HCT116 (cell line): Measurements from ENCODE around the gene PTPRJ. TPM values are rescaled to one million over a fixed set of nuclear protein-coding genes. Genes with fewer than 3 reads are reported as not detected.

Source experiments
- ATAC-seq: fragments of 200-7000 bp; cut with Tn5 transposase; 2 replicates; pipeline ENCODE4 v1.9.1; 2020; ENCODE audit warnings: mild to moderate bottlenecking, moderate library complexity
- BruUV-seq: library from RNA; stranded (reverse); fragments of 400-500 nt; replicated peaks from 2 replicates; lab custom pipeline; 2021; lab: Mats Ljungman, UMichigan
- CTCF ChIA-PET: fragments of 300-600 bp; sonication (Branson Sonifier 250); formaldehyde crosslinking; loops from one replicate; lab custom pipeline; 2021; ENCODE audit warnings: antibody characterized with exemption; lab: Charles Lee
- POLR2A ChIA-PET: fragments of 300-600, 350-600 bp; sonication (Branson Sonifier 250); formaldehyde crosslinking; loops from one replicate; lab custom pipeline; 2021; ENCODE audit warnings: antibody characterized with exemption; lab: Charles Lee
- RAD21 ChIA-PET, 2 experiments: fragments of 300-600 bp; sonication (Branson Sonifier 250); formaldehyde crosslinking; loops; one replicate each; lab custom pipeline; 2023; ENCODE audit warnings: low total read pairs in 2 of 2; ENCODE audit not compliant: uncharacterized antibody in 2 of 2, unreplicated experiment in 2 of 2, low non-redundant PET in 1 of 2; lab: Charles Lee
- DNase-seq: peaks from one replicate; pipeline ENCODE4 v3.0.0-alpha.2; 2010; ENCODE audit warnings: low read depth, low spot score
- H2AFZ ChIP-seq: fragments of 200-600 bp; shearing (Covaris generic), sonication (generic); 2 replicates; pipeline ENCODE4 v1.6.1; 2017; ENCODE audit warnings: low read depth, mixed run types, mixed read lengths, antibody characterized with exemption, low read length; ENCODE audit not compliant: poor library complexity, severe bottlenecking
- H3K27ac ChIP-seq: 2 replicates; pipeline ENCODE4 v1.5.1; 2012; ENCODE audit warnings: low read depth, low read length
- H3K27me3 ChIP-seq: fragments of 200-600 bp; sonication (generic); 2 replicates; pipeline ENCODE4 v1.6.1; 2016; ENCODE audit warnings: mixed run types, low read length, mixed read lengths; ENCODE audit not compliant: insufficient read depth
- H3K36me3 ChIP-seq, 2 experiments: fragments of 200-500 bp in 1 of 2; fragments of 200-600 bp in 1 of 2; sonication (Bioruptor generic) in 1 of 2; sonication (generic) in 1 of 2; 2 replicates each; pipeline versions ENCODE4 v1.5.1 to v1.6.1; 2014 to 2016; ENCODE audit warnings: low read length in 2 of 2, inconsistent platforms in 1 of 2, mixed read lengths in 1 of 2, mixed run types in 1 of 2; ENCODE audit not compliant: insufficient read depth in 2 of 2, control insufficient read depth in 1 of 2
- H3K4me1 ChIP-seq, 2 experiments: fragments of 200-600 bp in 1 of 2; sonication (generic) in 1 of 2; 2 replicates each; pipeline versions ENCODE4 v1.5.1 to v1.6.1; 2012 to 2017; ENCODE audit warnings: low read length in 2 of 2, inconsistent platforms in 1 of 2, mild to moderate bottlenecking in 1 of 2, mixed read lengths in 1 of 2, mixed run types in 1 of 2, moderate library complexity in 1 of 2; ENCODE audit not compliant: insufficient read depth in 2 of 2, control insufficient read depth in 1 of 2
- H3K4me2 ChIP-seq: fragments of 200-600 bp; sonication (generic); 2 replicates; pipeline ENCODE4 v1.6.1; 2017; ENCODE audit warnings: mixed run types, low read length, mixed read lengths
- H3K4me3 ChIP-seq, 2 experiments: fragments of 200-600 bp in 1 of 2; sonication (generic) in 1 of 2; replicated peaks in 1 of 2; 2 replicates each; pipeline ENCODE4 v1.5.1; 2011 to 2016; ENCODE audit warnings: low read length in 2 of 2, control low read depth in 1 of 2, low read depth in 1 of 2, mild to moderate bottlenecking in 1 of 2, mixed read lengths in 1 of 2, mixed run types in 1 of 2
- H3K79me2 ChIP-seq: fragments of 200-600 bp; sonication (generic); 2 replicates; pipeline ENCODE4 v1.6.1; 2017; ENCODE audit warnings: mild to moderate bottlenecking, mixed run types, low read length, moderate library complexity, mixed read lengths; ENCODE audit not compliant: insufficient read depth
- H3K9ac ChIP-seq: fragments of 200-600 bp; sonication (generic); 2 replicates; pipeline ENCODE4 v1.6.1; 2016; ENCODE audit warnings: low read length, mixed read lengths
- H3K9me2 ChIP-seq: fragments of 200-600 bp; sonication (generic), shearing (Covaris generic); 2 replicates; pipeline ENCODE4 v1.6.1; 2017; ENCODE audit warnings: mixed run types, mild to moderate bottlenecking, moderate library complexity; ENCODE audit not compliant: insufficient read depth
- H3K9me3 ChIP-seq, 2 experiments: fragments of 200-500 bp in 1 of 2; fragments of 200-600 bp in 1 of 2; sonication (Bioruptor generic) in 1 of 2; sonication (generic) in 1 of 2; 2 replicates each; pipeline ENCODE4 v1.6.1; 2014 to 2017; ENCODE audit warnings: low read length in 2 of 2, mixed read lengths in 2 of 2, inconsistent platforms in 1 of 2, low read depth in 1 of 2, mild to moderate bottlenecking in 1 of 2, mixed run types in 1 of 2, moderate library complexity in 1 of 2; ENCODE audit not compliant: control insufficient read depth in 1 of 2, insufficient read depth in 1 of 2
- H4K20me1 ChIP-seq: fragments of 200-600 bp; sonication (generic), shearing (Covaris generic); 2 replicates; pipeline ENCODE4 v1.6.1; 2017; ENCODE audit warnings: mixed run types, mild to moderate bottlenecking, moderate library complexity; ENCODE audit not compliant: insufficient read depth
- ATF3 ChIP-seq: IDR thresholded peaks from 2 replicates; pipeline ENCODE4 v1.6.1; 2012
- EZH2 ChIP-seq: fragments of 200-600 bp; sonication (generic); IDR thresholded peaks from 2 replicates; pipeline ENCODE4 v1.6.1; 2017; ENCODE audit warnings: antibody characterized with exemption, mixed run types
- EZH2phosphoT487 ChIP-seq: fragments of 200-600 bp; IDR thresholded peaks from 2 replicates; pipeline ENCODE4 v1.6.1; 2018; ENCODE audit warnings: antibody characterized with exemption, borderline replicate concordance
- FOSL1 ChIP-seq: IDR thresholded peaks from 2 replicates; pipeline ENCODE4 v1.6.1; 2012; ENCODE audit warnings: low read depth
- JUND ChIP-seq: IDR thresholded peaks from 2 replicates; pipeline ENCODE4 v1.6.1; 2012
- POLR2A ChIP-seq: IDR thresholded peaks from 2 replicates; pipeline ENCODE4 v1.7.0; 2011; ENCODE audit warnings: borderline replicate concordance; ENCODE audit not compliant: insufficient read depth, insufficient read length; ENCODE audit errors: extremely low read depth
- REST ChIP-seq: IDR thresholded peaks from 2 replicates; pipeline ENCODE4 v1.6.1; 2012; ENCODE audit warnings: low read depth
- SIN3A ChIP-seq: IDR thresholded peaks from 2 replicates; pipeline ENCODE4 v1.6.1; 2012; ENCODE audit warnings: low read depth
- TCF7L2 ChIP-seq: IDR thresholded peaks from 2 replicates; pipeline ENCODE4 v1.7.0; 2011; ENCODE audit warnings: borderline replicate concordance, inconsistent platforms; ENCODE audit not compliant: insufficient read depth, insufficient read length; ENCODE audit errors: extremely low read depth
- intact Hi-C: fragments of 100-400 bp; cut with micrococcal nuclease; formaldehyde crosslinking; loops from 2 replicates; pipeline ENCODE4 v1.10.0; 2022
- total RNA-seq: library from RNA; stranded (reverse); gene quantifications from one replicate; pipeline ENCODE4 v1.2.1, GENCODE V29; 2021; ENCODE audit not compliant: unreplicated experiment

PTPRJ gene
- total RNA-seq, 1 experiment from 2014 or later = 19.1 TPM

- no peaks in the 10 kb centered on the region for H3K27me3 ChIP-seq
- no peaks in the 10 kb centered on the region for H3K9me3 ChIP-seq
- H4K20me1 ChIP-seq = no peaks in the 10 kb centered on the region
- ChIA-PET RAD21 (no interaction called here), CTCF (no interaction called here), POLR2A (no interaction called here)
- H3K36me3 ChIP-seq = no peaks in the 10 kb centered on the region
- peak overlapping the region; percentile 61 to 76 for H3K4me3 ChIP-seq
- intact Hi-C loops = loop anchor here (5.0 kb wide), 1 partner anchor 35 kb away; no protein-coding TSS in a partner anchor
- TF ChIP-seq REST = no peak
- peak overlapping the region; percentile 77 for H3K9ac ChIP-seq
- no peak overlapping the region for H2AFZ ChIP-seq
- DNase-seq = no peak
- H3K27ac ChIP-seq = peak overlapping the region; percentile 70; the same call in 1 of the 2 replicates
- TSS peak; percentile 38 for BruUV-seq
- H3K4me1 ChIP-seq = peaks cover 50 to 60% of the 10 kb centered on the region in 2 experiments
- H3K79me2 ChIP-seq = peaks cover 41% of the 10 kb centered on the region
- no peaks in the 10 kb centered on the region for H3K9me2 ChIP-seq
- peak overlapping the region; percentile 80 for H3K4me2 ChIP-seq
- no peak for ATAC-seq
These were observed 1.5 kb downstream of the PTPRJ start for GRCh38 chr11:47981667-47982404.

- ChIA-PET RAD21 (no interaction called here), CTCF (no interaction called here), POLR2A (no interaction called here)
- H3K4me2 ChIP-seq = peak overlapping the region; percentile 21; the same call in 1 of the 2 replicates
- DNase-seq = no peak
- ATAC-seq = no peak
- no peaks in the 10 kb centered on the region for H3K9me2 ChIP-seq
- H3K9me3 ChIP-seq = no peaks in the 10 kb centered on the region
- H3K27me3 ChIP-seq = no peaks in the 10 kb centered on the region
- intact Hi-C loops = loop anchor here (5.0 kb wide), 1 partner anchor 35 kb away; no protein-coding TSS in a partner anchor
- peaks cover 58 to 68% of the 10 kb centered on the region in 2 experiments for H3K4me1 ChIP-seq
- no peaks in the 10 kb centered on the region for H3K36me3 ChIP-seq
- peaks cover 49% of the 10 kb centered on the region for H3K79me2 ChIP-seq
- no peak overlapping the region for H3K27ac ChIP-seq
- H2AFZ ChIP-seq = no peak overlapping the region
- no peak for TF ChIP-seq FOSL1
- TF ChIP-seq EZH2phosphoT487 = no peak
- no peak for TF ChIP-seq JUND
- no peak for TF ChIP-seq SIN3A
- TF ChIP-seq TCF7L2 = no peak
- no peak for TF ChIP-seq POLR2A
- TF ChIP-seq EZH2 = no peak
- no peak for TF ChIP-seq ATF3
- H3K9ac ChIP-seq = no peak overlapping the region
- BruUV-seq = no TSS peak
- H3K4me3 ChIP-seq = no peak overlapping the region
- H4K20me1 ChIP-seq = no peaks in the 10 kb centered on the region
These were observed 2.3 kb downstream of the PTPRJ start for GRCh38 chr11:47982616-47983015.
